ENCODE measurements around the gene USHBP1.

DNA sequence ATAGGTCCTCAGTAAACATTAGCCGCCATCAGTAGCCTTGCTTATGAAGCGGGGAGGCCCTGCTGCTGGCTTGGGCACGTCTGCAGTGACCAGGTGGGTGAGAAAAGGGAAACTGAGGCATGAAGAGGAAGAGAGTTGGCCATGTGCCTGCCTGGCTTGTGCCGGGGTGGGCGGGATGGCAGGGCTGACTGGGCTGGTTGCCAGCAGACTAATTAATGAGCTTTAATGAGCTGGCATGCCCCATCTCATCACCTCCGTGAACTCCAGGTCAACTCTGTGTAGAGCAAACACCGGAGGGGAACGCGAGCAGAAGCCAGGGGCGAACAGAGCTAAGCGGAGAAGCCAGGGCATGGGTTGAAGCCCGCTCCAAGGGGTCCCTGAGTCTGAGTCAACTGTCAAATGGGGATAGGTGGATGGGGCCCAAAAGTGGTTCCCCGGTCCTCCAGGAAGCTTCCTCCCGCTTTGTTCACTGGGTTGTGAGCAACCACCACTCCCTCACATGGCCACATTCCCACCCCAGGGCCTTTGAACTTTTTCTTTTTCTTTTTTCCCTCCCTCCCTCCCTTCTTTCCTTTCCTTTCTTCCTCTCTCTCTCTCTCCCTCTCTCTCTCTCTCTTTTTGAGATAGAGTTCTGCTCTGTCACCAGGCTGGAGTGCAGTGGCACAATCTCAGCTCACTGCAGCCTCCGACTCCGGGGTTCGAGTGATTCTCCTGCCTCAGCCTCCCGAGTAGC, 27.6 kb downstream of the USHBP1 start:
- TF ChIP-seq POLR2A (IDR thresholded peaks at IDR 0.05) = no peak
- TF ChIP-seq, protein P1, sequence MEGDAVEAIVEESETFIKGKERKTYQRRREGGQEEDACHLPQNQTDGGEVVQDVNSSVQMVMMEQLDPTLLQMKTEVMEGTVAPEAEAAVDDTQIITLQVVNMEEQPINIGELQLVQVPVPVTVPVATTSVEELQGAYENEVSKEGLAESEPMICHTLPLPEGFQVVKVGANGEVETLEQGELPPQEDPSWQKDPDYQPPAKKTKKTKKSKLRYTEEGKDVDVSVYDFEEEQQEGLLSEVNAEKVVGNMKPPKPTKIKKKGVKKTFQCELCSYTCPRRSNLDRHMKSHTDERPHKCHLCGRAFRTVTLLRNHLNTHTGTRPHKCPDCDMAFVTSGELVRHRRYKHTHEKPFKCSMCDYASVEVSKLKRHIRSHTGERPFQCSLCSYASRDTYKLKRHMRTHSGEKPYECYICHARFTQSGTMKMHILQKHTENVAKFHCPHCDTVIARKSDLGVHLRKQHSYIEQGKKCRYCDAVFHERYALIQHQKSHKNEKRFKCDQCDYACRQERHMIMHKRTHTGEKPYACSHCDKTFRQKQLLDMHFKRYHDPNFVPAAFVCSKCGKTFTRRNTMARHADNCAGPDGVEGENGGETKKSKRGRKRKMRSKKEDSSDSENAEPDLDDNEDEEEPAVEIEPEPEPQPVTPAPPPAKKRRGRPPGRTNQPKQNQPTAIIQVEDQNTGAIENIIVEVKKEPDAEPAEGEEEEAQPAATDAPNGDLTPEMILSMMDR (IDR thresholded peaks at IDR 0.05) = no peak

Measured in testis (tissue), 2 donors.